C4-2B (cell line): ENCODE results near the gene FAM168A.

Experiments
- H3K27ac ChIP-seq: fragments of 450-650 bp; 2 replicates; pipeline ENCODE4 v1.5.1; 2017
- CTCF ChIP-seq: fragments of 450-650 bp; conservative IDR thresholded peaks from 2 replicates; pipeline ENCODE4 v1.5.1; 2017; ENCODE audit warnings: mild to moderate bottlenecking
- ZFX ChIP-seq: fragments of 450-650 bp; IDR thresholded peaks from 2 replicates; pipeline ENCODE4 v1.6.1; 2017

Gene FAM168A

GRCh38 chr11:73519266-73519665 lies 78.6 kb downstream of the FAM168A start:
- no peak for TF ChIP-seq ZFX
- no peak for TF ChIP-seq CTCF

GRCh38 chr11:73518195-73518594 lies 79.7 kb downstream of the FAM168A start:
- TF ChIP-seq CTCF, result no peak
- TF ChIP-seq ZFX, result no peak
- H3K27ac ChIP-seq, result no peak overlapping the region

More at GRCh38 chr11:73519266-73519665, 78.6 kb downstream of the FAM168A start:
- H3K27ac ChIP-seq, result no peak overlapping the region

- no peak overlapping the region for H3K27ac ChIP-seq
- TF ChIP-seq ZFX (no peak), CTCF (no peak)
Observed at GRCh38 chr11:73516080-73516479, 81.8 kb downstream of the FAM168A start.

GRCh38 chr11:73513707-73514106 lies 84.2 kb downstream of the FAM168A start:
- TF ChIP-seq ZFX (no peak), CTCF (no peak)

GRCh38 chr11:73510877-73511276 lies 87.0 kb downstream of the FAM168A start:
- TF ChIP-seq ZFX, result no peak
- no peak for TF ChIP-seq CTCF
- H3K27ac ChIP-seq, result no peak overlapping the region

More at GRCh38 chr11:73513707-73514106, 84.2 kb downstream of the FAM168A start:
- no peak overlapping the region for H3K27ac ChIP-seq

- TF ChIP-seq CTCF (no peak), ZFX (no peak)
- no peak overlapping the region for H3K27ac ChIP-seq
Observed at GRCh38 chr11:73510106-73510505, 87.8 kb downstream of the FAM168A start.

GRCh38 chr11:73509188-73509587 lies 88.7 kb downstream of the FAM168A start:
- TF ChIP-seq ZFX (no peak), CTCF (no peak)
- H3K27ac ChIP-seq, result no peak overlapping the region
